ENCODE data around the gene LIPC. TPM values are rescaled to one million over a fixed set of nuclear protein-coding genes. Genes with fewer than 3 reads are reported as not detected.

LIPC gene
- polyA plus RNA-seq, 1 donor, result 0.49 TPM

GRCh38 chr15:58436552-58436951 lies 4.8 kb downstream of the LIPC start:
- DNase-seq (ENCODE audit: low read depth), result no peak

- DNase-seq (ENCODE audit: low read depth), result no peak
Measured at GRCh38 chr15:58437531-58438105, 5.8 kb downstream of the LIPC start.

DNA sequence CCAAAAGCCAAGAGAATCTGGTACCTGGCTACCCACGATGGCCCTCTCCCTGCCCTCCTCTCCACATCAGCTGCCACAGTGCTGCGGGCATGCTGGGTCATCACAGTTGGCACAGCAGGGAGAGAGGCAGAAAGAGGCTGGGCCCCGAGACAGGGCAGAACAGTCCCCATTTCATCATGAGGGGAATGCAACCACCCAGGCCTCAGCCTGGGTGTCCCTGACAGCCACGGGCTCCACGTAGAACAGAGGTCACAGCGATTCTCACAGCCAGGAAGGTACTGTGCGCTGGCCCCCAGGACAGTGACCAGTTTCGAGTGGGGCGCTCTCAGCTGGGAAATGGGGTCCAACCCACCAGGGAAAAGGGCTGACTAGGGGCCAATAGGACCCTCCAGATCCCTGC lies 6.3 kb downstream of the LIPC start:
- DNase-seq (ENCODE audit: low read depth), result no peak

- no peak for DNase-seq (ENCODE audit: low read depth)
Measured at GRCh38 chr15:58438956-58439355, 7.2 kb downstream of the LIPC start.

- DNase-seq (ENCODE audit: low read depth), result no peak
Measured at GRCh38 chr15:58440158-58440910, 8.5 kb downstream of the LIPC start.

- no peak for DNase-seq (ENCODE audit: low read depth)
Measured at GRCh38 chr15:58440922-58441321, 9.1 kb downstream of the LIPC start.

DNA sequence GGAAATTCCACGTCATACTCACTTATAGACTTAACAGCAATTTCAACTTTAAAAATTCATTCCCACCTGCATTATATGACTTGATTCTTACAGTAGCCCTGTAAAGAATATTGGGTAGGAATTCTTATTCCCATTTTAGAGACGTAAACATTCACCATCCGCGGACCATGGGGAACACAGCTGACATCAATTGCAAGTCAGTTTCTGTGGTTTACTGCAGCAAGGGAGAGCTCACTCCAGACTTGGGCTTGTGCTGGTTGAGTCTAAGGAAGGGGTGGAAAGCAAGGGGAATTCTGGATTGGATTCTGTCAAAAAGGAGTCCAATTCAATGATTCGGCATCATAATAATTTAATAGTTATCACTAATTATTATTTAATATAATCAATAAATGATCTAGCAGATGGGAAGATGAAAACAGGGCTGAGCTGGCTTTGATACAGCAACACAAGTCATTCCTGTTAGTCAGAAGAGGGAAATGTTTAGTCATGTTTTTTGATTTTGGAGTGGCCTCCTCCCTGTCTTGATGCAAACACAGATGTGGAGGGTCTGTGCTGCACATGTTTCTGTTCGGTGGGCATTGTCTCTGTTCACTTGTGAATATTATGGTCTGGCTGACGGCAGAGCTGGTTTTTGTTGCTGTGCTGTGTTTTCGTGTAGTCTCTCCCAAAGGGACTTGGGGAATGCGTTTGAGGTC lies 9.7 kb downstream of the LIPC start:
- no peak for DNase-seq (ENCODE audit: low read depth)

DNA sequence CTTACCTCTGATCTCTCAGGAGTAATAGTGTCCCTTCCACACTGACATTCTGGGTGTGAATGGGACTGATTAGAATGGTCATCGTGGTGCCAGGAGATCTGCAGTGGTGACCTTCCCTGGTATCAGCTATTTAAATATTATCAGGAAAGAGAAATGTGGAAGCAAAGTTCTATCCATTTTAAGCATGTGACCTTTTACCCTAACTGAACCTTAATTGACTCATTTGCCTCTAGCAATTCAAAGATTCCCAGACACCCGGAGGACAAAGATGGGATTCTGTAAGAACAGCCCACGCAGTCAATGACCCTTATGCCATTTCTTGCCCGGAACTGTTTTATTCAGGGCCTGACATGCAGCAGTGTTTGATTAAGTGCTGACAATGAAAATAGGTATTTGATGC lies 10.3 kb downstream of the LIPC start:
- no peak for DNase-seq (ENCODE audit: low read depth)

- DNase-seq (ENCODE audit: low read depth), result no peak
Measured at GRCh38 chr15:58443308-58443707, 11.5 kb downstream of the LIPC start.

- no peak for DNase-seq (ENCODE audit: low read depth)
Measured at GRCh38 chr15:58444056-58444455, 12.3 kb downstream of the LIPC start.

- no peak for DNase-seq (ENCODE audit: low read depth)
Measured at GRCh38 chr15:58444658-58445332, 13.0 kb downstream of the LIPC start.

DNA sequence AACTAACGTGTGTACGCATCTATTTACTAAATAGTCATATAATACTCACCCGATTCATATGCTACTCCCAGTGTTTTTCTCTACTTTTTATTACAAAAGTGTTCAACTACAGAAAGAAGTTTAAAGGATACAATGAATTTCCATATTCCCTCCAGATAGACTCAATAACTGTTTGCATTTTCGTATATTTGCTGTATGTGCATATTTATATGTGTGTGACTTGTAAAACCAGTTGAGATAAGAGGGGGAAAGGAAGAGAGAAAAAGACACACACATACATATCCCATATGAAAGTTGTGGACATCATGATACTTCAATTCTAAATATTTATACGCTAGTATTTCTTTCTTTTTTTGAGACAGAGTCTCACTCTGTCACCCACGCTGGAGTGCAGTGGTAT lies 14.1 kb downstream of the LIPC start:
- DNase-seq (ENCODE audit: low read depth), result no peak

GRCh38 chr15:58446521-58446920 lies 14.7 kb downstream of the LIPC start:
- no peak for DNase-seq (ENCODE audit: low read depth)

- DNase-seq (ENCODE audit: low read depth), result no peak
Measured at GRCh38 chr15:58447271-58448010, 15.7 kb downstream of the LIPC start.

DNA sequence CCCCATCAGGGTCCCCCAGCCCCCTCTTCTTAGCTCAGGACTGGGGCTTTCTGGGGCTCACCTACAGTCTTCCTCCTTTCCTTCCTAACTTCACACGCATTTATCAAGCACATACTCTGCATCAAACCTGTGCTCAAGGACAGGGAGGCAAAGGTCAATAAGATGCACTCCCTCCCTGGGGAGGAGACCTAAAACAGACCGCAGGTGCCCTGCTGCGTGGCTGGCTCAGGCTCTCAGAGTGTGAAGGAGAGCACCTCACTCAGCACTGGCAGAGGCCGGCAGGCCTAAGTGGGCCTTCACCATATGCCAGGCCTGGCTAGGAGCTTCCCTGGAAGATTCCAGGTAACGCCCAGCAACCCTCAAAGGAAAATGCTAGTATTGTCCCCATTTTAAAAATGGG lies 16.5 kb downstream of the LIPC start:
- DNase-seq (ENCODE audit: low read depth), result no peak

GRCh38 chr15:58448906-58449305 lies 17.1 kb downstream of the LIPC start:
- DNase-seq (ENCODE audit: low read depth), result no peak

- DNase-seq (ENCODE audit: low read depth), result no peak
Measured at GRCh38 chr15:58451826-58452225, 20.0 kb downstream of the LIPC start.

GRCh38 chr15:58452775-58453174 lies 21.0 kb downstream of the LIPC start:
- no peak for DNase-seq (ENCODE audit: low read depth)

GRCh38 chr15:58453931-58454793 lies 22.4 kb downstream of the LIPC start:
- DNase-seq (ENCODE audit: low read depth), result no peak

DNA sequence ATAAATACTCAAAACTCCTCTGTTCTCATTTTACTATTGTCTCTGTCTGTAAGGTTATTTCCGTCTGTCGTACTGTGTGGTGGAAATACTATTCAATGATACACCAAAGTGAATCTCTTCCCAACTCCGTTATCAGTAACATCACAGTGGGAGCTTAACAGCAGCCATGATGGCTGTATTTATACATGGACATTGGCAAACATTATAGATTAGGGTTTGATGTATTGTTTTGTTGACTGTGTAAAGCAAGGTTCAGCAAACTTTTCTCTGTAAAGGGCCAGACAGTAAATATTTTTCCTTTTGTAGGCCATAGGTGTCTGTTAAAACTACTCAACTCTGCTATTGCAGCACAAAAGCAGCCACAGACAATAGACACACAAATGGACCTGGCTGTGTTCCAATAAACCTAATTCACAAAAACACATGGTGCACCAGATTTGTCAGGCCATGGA lies 23.2 kb downstream of the LIPC start:
- DNase-seq (ENCODE audit: low read depth), result no peak

DNA sequence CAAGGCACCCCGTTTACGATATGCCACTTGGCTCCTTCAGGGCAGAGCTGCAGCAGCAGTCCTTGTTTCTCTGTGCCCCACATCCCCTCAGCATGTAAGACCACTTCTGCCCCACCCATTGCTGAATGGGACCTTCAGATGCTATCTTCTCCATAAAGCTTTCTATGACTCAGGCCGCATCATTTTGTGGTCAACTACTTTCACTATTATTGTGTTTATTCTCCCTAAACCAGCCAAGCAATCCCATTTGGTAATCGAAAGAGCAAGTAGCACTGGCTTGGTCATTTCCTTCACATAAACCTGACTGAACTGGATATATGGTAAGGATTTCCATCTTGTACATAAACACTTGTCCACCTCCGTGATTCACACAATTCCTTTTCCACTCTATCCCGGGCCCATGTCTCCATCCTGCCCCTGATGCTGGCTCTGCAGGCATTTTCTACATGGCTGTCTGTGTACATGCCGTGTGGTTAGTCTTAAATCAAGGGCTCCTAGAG lies 25.7 kb downstream of the LIPC start:
- no peak for DNase-seq (ENCODE audit: low read depth)

Data from forelimb muscle (tissue), 1 donor.